ENCODE data around the gene LY9. TPM values are rescaled to one million over a fixed set of nuclear protein-coding genes. Genes with fewer than 3 reads are reported as not detected.

LY9 gene
- total RNA-seq, 4 donors from 2014 or later = 0.34 to 3.5 (median 1.2) TPM; not detected in 1

DNA sequence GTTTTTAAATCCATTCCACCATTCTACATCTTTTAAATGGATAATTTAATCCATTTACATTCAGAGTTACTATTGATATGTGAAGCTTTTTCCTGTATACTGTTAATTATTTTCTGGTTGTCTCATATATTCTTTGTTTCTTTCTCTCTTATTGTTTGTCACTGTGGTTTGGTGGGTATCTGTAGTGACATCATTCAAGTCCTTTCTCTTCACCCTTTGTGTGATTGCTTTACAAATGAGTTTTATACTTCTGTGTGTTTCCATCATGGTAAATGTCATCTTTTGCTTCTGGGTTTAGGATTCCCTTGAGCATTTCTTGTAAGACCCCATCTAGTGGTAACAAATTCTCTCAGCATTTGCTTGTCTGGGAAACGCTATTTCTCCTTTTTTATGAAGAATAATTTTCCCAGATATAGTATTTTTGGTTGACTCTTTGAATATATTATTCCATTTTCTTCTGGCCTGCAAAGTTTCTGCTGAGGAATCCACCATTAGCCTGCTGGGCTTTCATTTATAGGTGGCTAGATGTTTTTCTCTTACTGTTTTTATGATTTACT is 10.2 kb downstream of the LY9 start:
- 72% methylated on average over 1 of the region's 1 CpG for WGBS
- TF ChIP-seq POLR2AphosphoS5 (IDR thresholded peaks at IDR 0.05) (no peak), EP300 (IDR thresholded peaks at IDR 0.05) (no peak), CTCF (IDR thresholded peaks at IDR 0.05) (no peak), POLR2A (IDR thresholded peaks at IDR 0.05) (no peak)

DNA sequence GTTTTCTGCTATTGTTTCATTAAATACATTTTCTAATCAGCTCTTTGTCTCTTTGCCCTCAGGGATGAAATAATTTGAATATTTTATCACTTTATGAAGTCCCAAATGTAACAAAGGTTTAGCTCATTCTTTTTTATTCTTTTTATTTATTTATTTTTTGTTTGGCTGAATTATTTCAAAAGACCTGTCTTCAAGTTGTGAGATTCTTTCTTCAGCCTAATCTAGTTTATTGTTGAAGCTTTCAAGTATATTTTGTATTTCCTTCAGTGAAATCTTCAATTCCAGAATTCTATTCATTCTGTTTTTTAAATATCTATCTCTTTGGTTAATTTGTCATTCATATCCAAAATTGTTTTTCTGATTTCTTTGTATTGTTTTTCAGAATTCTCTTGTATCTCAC is 10.8 kb downstream of the LY9 start:
- Histone ChIP-seq H3K27ac (no peak overlapping the region), H3K4me1 (no peaks in the 10 kb centered on the region), H3K36me3 (no peaks in the 10 kb centered on the region), H3K4me3 (no peak overlapping the region), H3K27me3 (no peaks in the 10 kb centered on the region), H3K9me3 (peaks cover 16% of the 10 kb centered on the region)
- no peak for TF ChIP-seq POLR2A (IDR thresholded peaks at IDR 0.05)
- no peak for TF ChIP-seq EP300 (IDR thresholded peaks at IDR 0.05)
- no peak for TF ChIP-seq CTCF (IDR thresholded peaks at IDR 0.05)
- TF ChIP-seq POLR2AphosphoS5 (IDR thresholded peaks at IDR 0.05) = no peak
- no peak for DNase-seq (ENCODE audit: low spot score in 2 of 2)

More for the DNA sequence above, 10.2 kb downstream of the LY9 start:
- no peaks in the 10 kb centered on the region for H3K4me1 ChIP-seq
- no peaks in the 10 kb centered on the region for H3K36me3 ChIP-seq
- H3K9me3 ChIP-seq = peaks cover 16% of the 10 kb centered on the region
- H3K27ac ChIP-seq = no peak overlapping the region
- DNase-seq (ENCODE audit: low spot score in 2 of 2) = no peak
- H3K4me3 ChIP-seq = no peak overlapping the region
- no peaks in the 10 kb centered on the region for H3K27me3 ChIP-seq

- WGBS = 100% methylated on average over 1 of the region's 3 CpGs
These were observed 11.3 kb downstream of the LY9 start for GRCh38 chr1:160807247-160807646.

GRCh38 chr1:160807738-160808137 is 11.8 kb downstream of the LY9 start:
- H3K4me3 ChIP-seq = no peak overlapping the region
- peaks cover 16% of the 10 kb centered on the region for H3K9me3 ChIP-seq
- DNase-seq (ENCODE audit: low spot score in 2 of 2) = no peak
- no peaks in the 10 kb centered on the region for H3K4me1 ChIP-seq
- H3K27ac ChIP-seq = no peak overlapping the region
- H3K36me3 ChIP-seq = no peaks in the 10 kb centered on the region
- 100% methylated on average over 1 of the region's 2 CpGs for WGBS
- TF ChIP-seq POLR2A (IDR thresholded peaks at IDR 0.05) = no peak
- no peak for TF ChIP-seq POLR2AphosphoS5 (IDR thresholded peaks at IDR 0.05)
- TF ChIP-seq CTCF (IDR thresholded peaks at IDR 0.05) = no peak
- TF ChIP-seq EP300 (IDR thresholded peaks at IDR 0.05) = no peak
- H3K27me3 ChIP-seq = no peaks in the 10 kb centered on the region

More at GRCh38 chr1:160807247-160807646, 11.3 kb downstream of the LY9 start:
- no peak overlapping the region for H3K27ac ChIP-seq
- no peaks in the 10 kb centered on the region for H3K4me1 ChIP-seq
- TF ChIP-seq EP300 (IDR thresholded peaks at IDR 0.05) = no peak
- no peak for TF ChIP-seq CTCF (IDR thresholded peaks at IDR 0.05)
- no peak for TF ChIP-seq POLR2AphosphoS5 (IDR thresholded peaks at IDR 0.05)
- TF ChIP-seq POLR2A (IDR thresholded peaks at IDR 0.05) = no peak
- H3K4me3 ChIP-seq = no peak overlapping the region
- peaks cover 16% of the 10 kb centered on the region for H3K9me3 ChIP-seq
- DNase-seq (ENCODE audit: low spot score in 2 of 2) = no peak
- no peaks in the 10 kb centered on the region for H3K27me3 ChIP-seq
- no peaks in the 10 kb centered on the region for H3K36me3 ChIP-seq

DNA sequence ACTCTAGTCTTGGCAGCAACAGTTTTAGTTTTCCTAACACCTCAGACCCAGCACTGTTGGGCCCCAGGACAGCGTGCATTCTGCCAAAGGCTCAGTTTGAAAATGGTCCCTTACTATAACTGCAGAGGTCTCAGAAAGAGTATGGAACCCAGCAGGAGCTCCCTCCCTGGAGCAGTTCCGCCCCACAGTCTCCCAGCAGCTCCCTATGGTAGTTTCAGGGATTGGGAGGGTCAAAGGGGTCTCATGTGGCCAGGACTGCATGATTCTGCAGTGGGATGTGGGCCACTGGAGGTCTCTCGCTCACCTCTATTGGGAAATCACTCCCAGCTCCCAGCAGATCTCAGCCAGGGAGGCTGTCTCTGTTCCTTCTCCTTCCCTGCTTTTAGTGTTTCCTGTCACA is 12.3 kb downstream of the LY9 start:
- no peak overlapping the region for H3K4me3 ChIP-seq
- no peaks in the 10 kb centered on the region for H3K36me3 ChIP-seq
- TF ChIP-seq EP300 (IDR thresholded peaks at IDR 0.05) (no peak), POLR2AphosphoS5 (IDR thresholded peaks at IDR 0.05) (no peak), POLR2A (IDR thresholded peaks at IDR 0.05) (no peak), CTCF (IDR thresholded peaks at IDR 0.05) (no peak)
- peaks cover 16% of the 10 kb centered on the region for H3K9me3 ChIP-seq
- WGBS = 96% methylated on average over 3 of the region's 3 CpGs
- no peaks in the 10 kb centered on the region for H3K27me3 ChIP-seq
- H3K4me1 ChIP-seq = no peaks in the 10 kb centered on the region
- DNase-seq (ENCODE audit: low spot score in 2 of 2) = no peak
- no peak overlapping the region for H3K27ac ChIP-seq

All from suprapubic skin (tissue), 4 donors.